GM23338 (cell line): ENCODE results near the gene PDGFC.

Experiments
- CREB1 ChIP-seq: fragments of 250-450 bp; sonication (Bioruptor Pico); IDR thresholded peaks from 2 replicates; pipeline ENCODE4 v1.5.0; 2020; ENCODE audit warnings: low read depth, mild to moderate bottlenecking, moderate library complexity
- EZH2 ChIP-seq: fragments of 200-600 bp; sonication (generic); IDR thresholded peaks from one replicate; pipeline ENCODE4 v1.8.0; 2017; ENCODE audit warnings: antibody characterized with exemption, mild to moderate bottlenecking, low read depth; ENCODE audit not compliant: unreplicated experiment
- EZH2phosphoT487 ChIP-seq: fragments of 200-600 bp; sonication (generic); IDR thresholded peaks from one replicate; pipeline ENCODE4 v1.8.1; 2018; ENCODE audit warnings: antibody characterized with exemption; ENCODE audit not compliant: unreplicated experiment
- JUNB ChIP-seq: IDR thresholded peaks from one replicate; pipeline ENCODE4 v1.6.1; 2016; ENCODE audit warnings: antibody characterized with exemption; ENCODE audit not compliant: unreplicated experiment
- POLR2AphosphoS5 ChIP-seq: IDR thresholded peaks from 2 replicates; pipeline ENCODE4 v1.6.1; 2016; ENCODE audit warnings: antibody characterized with exemption, low read depth
- ZNF114 ChIP-seq: fragments of 250-450 bp; sonication (Bioruptor Pico); IDR thresholded peaks from 2 replicates; pipeline ENCODE4 v1.5.0; 2020; ENCODE audit warnings: mild to moderate bottlenecking, moderate library complexity
- TF ChIP-seq, protein P1 (sequence below), 2 experiments: fragments of 200-600 bp in 1 of 2; sonication (generic) in 1 of 2; conservative IDR thresholded peaks; 2 replicates each; pipeline versions ENCODE4 v1.5.1 to v1.6.1; 2016 to 2017; ENCODE audit warnings: antibody characterized with exemption in 2 of 2, low read depth in 2 of 2, mild to moderate bottlenecking in 2 of 2, moderate library complexity in 1 of 2
- TF ChIP-seq, protein P2 (sequence below): IDR thresholded peaks from one replicate; pipeline ENCODE4 v1.6.1; 2018; ENCODE audit warnings: antibody characterized with exemption; ENCODE audit not compliant: unreplicated experiment
- TF ChIP-seq, protein P3 (sequence below): IDR thresholded peaks from 2 replicates; pipeline ENCODE4 v1.6.1; 2016; ENCODE audit warnings: antibody characterized with exemption

DNA sequence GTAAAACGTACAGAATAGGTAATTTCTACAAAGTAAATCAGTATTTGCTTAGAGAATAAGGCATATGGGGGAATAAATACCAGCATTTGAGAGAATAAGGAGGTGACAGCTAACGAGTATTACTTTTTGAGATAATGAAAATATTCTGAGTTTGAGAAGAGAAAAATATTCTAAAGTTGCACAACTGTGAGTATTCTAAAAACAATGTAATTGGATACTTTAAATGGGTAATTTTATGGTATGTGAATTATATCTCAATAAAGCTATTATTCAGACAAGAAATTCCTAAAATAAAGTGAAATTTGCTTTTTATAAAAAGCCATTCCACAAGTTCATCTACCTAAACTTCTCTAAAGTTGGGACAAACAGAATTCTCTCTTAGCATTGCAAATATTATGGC, 62.6 kb downstream of the PDGFC start:
- TF ChIP-seq JUNB: no peak
- TF ChIP-seq, protein P1, sequence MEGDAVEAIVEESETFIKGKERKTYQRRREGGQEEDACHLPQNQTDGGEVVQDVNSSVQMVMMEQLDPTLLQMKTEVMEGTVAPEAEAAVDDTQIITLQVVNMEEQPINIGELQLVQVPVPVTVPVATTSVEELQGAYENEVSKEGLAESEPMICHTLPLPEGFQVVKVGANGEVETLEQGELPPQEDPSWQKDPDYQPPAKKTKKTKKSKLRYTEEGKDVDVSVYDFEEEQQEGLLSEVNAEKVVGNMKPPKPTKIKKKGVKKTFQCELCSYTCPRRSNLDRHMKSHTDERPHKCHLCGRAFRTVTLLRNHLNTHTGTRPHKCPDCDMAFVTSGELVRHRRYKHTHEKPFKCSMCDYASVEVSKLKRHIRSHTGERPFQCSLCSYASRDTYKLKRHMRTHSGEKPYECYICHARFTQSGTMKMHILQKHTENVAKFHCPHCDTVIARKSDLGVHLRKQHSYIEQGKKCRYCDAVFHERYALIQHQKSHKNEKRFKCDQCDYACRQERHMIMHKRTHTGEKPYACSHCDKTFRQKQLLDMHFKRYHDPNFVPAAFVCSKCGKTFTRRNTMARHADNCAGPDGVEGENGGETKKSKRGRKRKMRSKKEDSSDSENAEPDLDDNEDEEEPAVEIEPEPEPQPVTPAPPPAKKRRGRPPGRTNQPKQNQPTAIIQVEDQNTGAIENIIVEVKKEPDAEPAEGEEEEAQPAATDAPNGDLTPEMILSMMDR (conservative IDR thresholded peaks at IDR 0.05; ENCODE audit: low read depth in 2 of 2): no peak
- TF ChIP-seq, protein P2, sequence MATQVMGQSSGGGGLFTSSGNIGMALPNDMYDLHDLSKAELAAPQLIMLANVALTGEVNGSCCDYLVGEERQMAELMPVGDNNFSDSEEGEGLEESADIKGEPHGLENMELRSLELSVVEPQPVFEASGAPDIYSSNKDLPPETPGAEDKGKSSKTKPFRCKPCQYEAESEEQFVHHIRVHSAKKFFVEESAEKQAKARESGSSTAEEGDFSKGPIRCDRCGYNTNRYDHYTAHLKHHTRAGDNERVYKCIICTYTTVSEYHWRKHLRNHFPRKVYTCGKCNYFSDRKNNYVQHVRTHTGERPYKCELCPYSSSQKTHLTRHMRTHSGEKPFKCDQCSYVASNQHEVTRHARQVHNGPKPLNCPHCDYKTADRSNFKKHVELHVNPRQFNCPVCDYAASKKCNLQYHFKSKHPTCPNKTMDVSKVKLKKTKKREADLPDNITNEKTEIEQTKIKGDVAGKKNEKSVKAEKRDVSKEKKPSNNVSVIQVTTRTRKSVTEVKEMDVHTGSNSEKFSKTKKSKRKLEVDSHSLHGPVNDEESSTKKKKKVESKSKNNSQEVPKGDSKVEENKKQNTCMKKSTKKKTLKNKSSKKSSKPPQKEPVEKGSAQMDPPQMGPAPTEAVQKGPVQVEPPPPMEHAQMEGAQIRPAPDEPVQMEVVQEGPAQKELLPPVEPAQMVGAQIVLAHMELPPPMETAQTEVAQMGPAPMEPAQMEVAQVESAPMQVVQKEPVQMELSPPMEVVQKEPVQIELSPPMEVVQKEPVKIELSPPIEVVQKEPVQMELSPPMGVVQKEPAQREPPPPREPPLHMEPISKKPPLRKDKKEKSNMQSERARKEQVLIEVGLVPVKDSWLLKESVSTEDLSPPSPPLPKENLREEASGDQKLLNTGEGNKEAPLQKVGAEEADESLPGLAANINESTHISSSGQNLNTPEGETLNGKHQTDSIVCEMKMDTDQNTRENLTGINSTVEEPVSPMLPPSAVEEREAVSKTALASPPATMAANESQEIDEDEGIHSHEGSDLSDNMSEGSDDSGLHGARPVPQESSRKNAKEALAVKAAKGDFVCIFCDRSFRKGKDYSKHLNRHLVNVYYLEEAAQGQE: no peak
- no peak for TF ChIP-seq POLR2AphosphoS5
- TF ChIP-seq, protein P3, sequence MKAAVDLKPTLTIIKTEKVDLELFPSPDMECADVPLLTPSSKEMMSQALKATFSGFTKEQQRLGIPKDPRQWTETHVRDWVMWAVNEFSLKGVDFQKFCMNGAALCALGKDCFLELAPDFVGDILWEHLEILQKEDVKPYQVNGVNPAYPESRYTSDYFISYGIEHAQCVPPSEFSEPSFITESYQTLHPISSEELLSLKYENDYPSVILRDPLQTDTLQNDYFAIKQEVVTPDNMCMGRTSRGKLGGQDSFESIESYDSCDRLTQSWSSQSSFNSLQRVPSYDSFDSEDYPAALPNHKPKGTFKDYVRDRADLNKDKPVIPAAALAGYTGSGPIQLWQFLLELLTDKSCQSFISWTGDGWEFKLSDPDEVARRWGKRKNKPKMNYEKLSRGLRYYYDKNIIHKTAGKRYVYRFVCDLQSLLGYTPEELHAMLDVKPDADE: no peak
- no peak for TF ChIP-seq EZH2
- no peak for TF ChIP-seq ZNF114 (CRISPR knock-in tag)
- TF ChIP-seq CREB1 (CRISPR knock-in tag): no peak
- TF ChIP-seq EZH2phosphoT487: no peak
